IMR-90 (cell line): Measurements from ENCODE around the gene NT5C. TPM values are rescaled to one million over a fixed set of nuclear protein-coding genes. Genes with fewer than 3 reads are reported as not detected.

ENCODE experiments used
- ATAC-seq: fragments of 200-7000 bp; cut with Tn5 transposase; 2 replicates; pipeline ENCODE4 v1.9.1; 2020; ENCODE audit warnings: low read depth, mild to moderate bottlenecking, moderate library complexity
- BruUV-seq: library from RNA; stranded (reverse); fragments of 400-500 nt; replicated peaks from 2 replicates; lab custom pipeline; 2021; lab: Mats Ljungman, UMichigan
- CTCF ChIA-PET: fragments of 300-600 bp; formaldehyde crosslinking; extraction: SDS; loops from one replicate; lab custom pipeline; 2021; ENCODE audit warnings: antibody characterized with exemption; lab: Yijun Ruan, JAX
- POLR2A ChIA-PET: fragments of 300-600 bp; sonication (Branson Sonifier 250); formaldehyde crosslinking; loops from one replicate; lab custom pipeline; 2022; ENCODE audit warnings: antibody characterized with exemption; ENCODE audit not compliant: unreplicated experiment; lab: Charles Lee
- DNase-seq: peaks from one replicate; pipeline ENCODE4 v3.0.0; 2013
- H2AFZ ChIP-seq: replicated peaks from 2 replicates; pipeline ENCODE3; 2013; ENCODE audit warnings: low read length, mild to moderate bottlenecking; ENCODE audit not compliant: poor library complexity
- H2AK5ac ChIP-seq: 2 replicates; pipeline ENCODE4 v1.6.1; 2013; ENCODE audit warnings: low read depth, low read length, inconsistent platforms
- H2AK9ac ChIP-seq: replicated peaks from 2 replicates; pipeline ENCODE3; 2013; ENCODE audit warnings: mild to moderate bottlenecking, low read depth, low read length, moderate library complexity; ENCODE audit not compliant: poor library complexity
- H2BK120ac ChIP-seq: 2 replicates; pipeline ENCODE4 v1.6.1; 2013; ENCODE audit warnings: low read depth, low read length, inconsistent platforms
- H2BK15ac ChIP-seq: 3 replicates; pipeline ENCODE4 v1.6.1; 2013; ENCODE audit warnings: low read depth, low read length, inconsistent platforms
- H2BK20ac ChIP-seq: 2 replicates; pipeline ENCODE4 v1.6.1; 2013; ENCODE audit warnings: low read depth, mild to moderate bottlenecking, inconsistent platforms, low read length, moderate library complexity
- H2BK5ac ChIP-seq: 2 replicates; pipeline ENCODE4 v1.6.1; 2013; ENCODE audit warnings: mild to moderate bottlenecking, low read depth, low read length, inconsistent platforms; ENCODE audit not compliant: poor library complexity, severe bottlenecking
- H3K14ac ChIP-seq: replicated peaks from 2 replicates; pipeline ENCODE4 v1.6.1; 2013; ENCODE audit warnings: low read depth, low read length, inconsistent platforms
- H3K18ac ChIP-seq: 2 replicates; pipeline ENCODE4 v1.6.1; 2013; ENCODE audit warnings: low read depth, low read length, control low read depth
- H3K23ac ChIP-seq: 2 replicates; pipeline ENCODE4 v1.6.1; 2013; ENCODE audit warnings: low read depth, low read length, inconsistent platforms
- H3K27ac ChIP-seq: 2 replicates; pipeline ENCODE4 v1.5.1; 2013; ENCODE audit warnings: mild to moderate bottlenecking, control low read depth, low read length; ENCODE audit not compliant: insufficient read depth
- H3K27me3 ChIP-seq: 2 replicates; pipeline ENCODE4 v1.6.1; 2013; ENCODE audit warnings: low read length; ENCODE audit not compliant: control insufficient read depth, insufficient read depth
- H3K36me3 ChIP-seq: 2 replicates; pipeline ENCODE4 v1.6.1; 2013; ENCODE audit warnings: low read length, mixed read lengths; ENCODE audit not compliant: control insufficient read depth, insufficient read depth
- H3K4ac ChIP-seq: 2 replicates; pipeline ENCODE4 v1.6.1; 2013; ENCODE audit warnings: low read depth, low read length, inconsistent platforms
- H3K4me1 ChIP-seq: 2 replicates; pipeline ENCODE4 v1.6.1; 2013; ENCODE audit warnings: low read length, mixed read lengths; ENCODE audit not compliant: control insufficient read depth, insufficient read depth
- H3K4me2 ChIP-seq: 2 replicates; pipeline ENCODE4 v1.6.1; 2013; ENCODE audit warnings: low read depth, mild to moderate bottlenecking, control low read depth, low read length, moderate library complexity
- H3K4me3 ChIP-seq: 2 replicates; pipeline ENCODE4 v1.5.1; 2013; ENCODE audit warnings: low read depth, mild to moderate bottlenecking, control low read depth, low read length, moderate library complexity; ENCODE audit not compliant: insufficient read depth
- H3K56ac ChIP-seq: 2 replicates; pipeline ENCODE4 v1.6.1; 2013; ENCODE audit warnings: low read length, inconsistent platforms; ENCODE audit not compliant: insufficient read depth; ENCODE audit errors: extremely low read depth
- H3K79me1 ChIP-seq, 2 experiments: 2 replicates each; pipeline ENCODE4 v1.6.1; 2013; ENCODE audit warnings: low read length in 2 of 2, inconsistent platforms in 1 of 2, low read depth in 1 of 2
- H3K9ac ChIP-seq: 2 replicates; pipeline ENCODE4 v1.6.1; 2013; ENCODE audit warnings: low read depth, low read length, control low read depth
- H3K9me1 ChIP-seq: 2 replicates; pipeline ENCODE4 v1.6.1; 2013; ENCODE audit warnings: low read length, inconsistent platforms; ENCODE audit not compliant: insufficient read depth
- H3K9me3 ChIP-seq: 2 replicates; pipeline ENCODE4 v1.6.1; 2013; ENCODE audit warnings: low read length; ENCODE audit not compliant: control insufficient read depth, insufficient read depth
- H4K20me1 ChIP-seq: 2 replicates; pipeline ENCODE4 v1.6.1; 2013; ENCODE audit warnings: low read length, inconsistent platforms; ENCODE audit not compliant: insufficient read depth
- H4K5ac ChIP-seq: 2 replicates; pipeline ENCODE4 v1.6.1; 2013; ENCODE audit warnings: mild to moderate bottlenecking, low read depth, low read length, control low read depth
- H4K8ac ChIP-seq, 2 experiments: 2 replicates each; pipeline ENCODE4 v1.6.1; 2013; ENCODE audit warnings: low read depth in 2 of 2, low read length in 2 of 2, control low read depth in 1 of 2, inconsistent platforms in 1 of 2
- H4K91ac ChIP-seq: 2 replicates; pipeline ENCODE4 v1.6.1; 2013; ENCODE audit warnings: low read depth, low read length, inconsistent platforms; ENCODE audit not compliant: insufficient read depth
- FOS ChIP-seq: fragments of 150-350 bp; IDR thresholded peaks from 2 replicates; pipeline ENCODE4 v1.6.1; 2016; ENCODE audit warnings: low read depth, low read length
- MXI1 ChIP-seq: IDR thresholded peaks from 2 replicates; pipeline ENCODE4 v1.6.1; 2012; ENCODE audit warnings: low read depth, mild to moderate bottlenecking, low read length, moderate library complexity, borderline replicate concordance
- NFE2L2 ChIP-seq: fragments of 150-350 bp; IDR thresholded peaks from 2 replicates; pipeline ENCODE4 v1.6.1; 2016; ENCODE audit warnings: low read depth, mild to moderate bottlenecking, low read length
- WGBS, 2 experiments: methylation state at CpG; one replicate each; pipeline versions ENCODE4 v1.1.5 to v1.1.7; 2013; ENCODE audit warnings: missing lambda C conversion rate in 2 of 2; ENCODE audit not compliant: insufficient read length in 1 of 2; ENCODE audit errors: extremely low coverage in 2 of 2; 5-methylcytosine and 5-hydroxymethylcytosine counted together
- dilution Hi-C: fragments of 300-500 bp; cut with HindIII; formaldehyde crosslinking; loops from one replicate; pipeline ENCODE4 v1.14.3; 2018; ENCODE audit warnings: low sequenced_read_pairs; ENCODE audit not compliant: unreplicated experiment
- in situ Hi-C: fragments of 300-500 bp; cut with MboI; formaldehyde crosslinking; loops from 3 replicates; pipeline ENCODE4 v1.14.3; 2019; ENCODE audit warnings: low sequenced_read_pairs, inconsistent platforms, mixed read lengths
- intact Hi-C: fragments of 100-400 bp; cut with micrococcal nuclease; formaldehyde crosslinking; loops from 2 replicates; pipeline ENCODE4 v1.10.0; 2022
- polyA plus RNA-seq, 3 experiments: library from polyadenylated mRNA; depleted of rRNA; stranded (reverse); fragments of >200 nt; gene quantifications; 2 replicates each; pipeline ENCODE4 v1.2.3, GENCODE V29; 2012; ENCODE audit warnings: low replicate concordance in 1 of 3
- total RNA-seq: library from RNA; depleted of rRNA; stranded (reverse); fragments of >200 nt; gene quantifications from 2 replicates; pipeline ENCODE4 v1.2.3, GENCODE V29; 2012

The NT5C gene
- total and polyA plus RNA-seq, 2 of the 4 experiments (the other 2 are of a cell fraction): 24.0 to 44.6 TPM

DNA sequence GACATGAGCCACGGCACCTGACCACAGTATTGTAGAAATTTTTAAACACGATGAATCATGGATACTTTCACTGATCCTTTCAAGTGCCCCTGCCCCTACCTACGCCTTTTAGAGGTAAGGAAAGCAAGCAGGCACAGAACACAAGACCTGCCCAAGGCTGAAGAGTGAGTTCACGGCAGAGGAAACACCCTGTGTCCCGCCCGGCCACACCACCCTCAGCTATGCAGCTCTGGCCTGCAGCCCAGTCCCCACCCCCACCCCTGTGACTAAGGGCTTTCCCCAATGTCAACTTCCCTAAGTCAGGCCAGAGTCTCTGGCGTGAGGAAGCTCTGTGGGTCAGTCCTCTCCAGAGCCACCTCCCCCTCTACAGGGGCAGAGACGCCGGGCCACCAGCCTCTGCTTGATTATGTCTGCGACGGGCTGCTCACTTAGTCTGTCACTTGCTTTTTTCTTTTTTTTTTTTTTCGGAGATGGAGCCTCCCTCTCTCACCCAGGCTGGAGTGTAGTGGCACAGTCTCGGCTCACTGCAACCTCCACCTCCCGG lies 35.4 kb downstream of the NT5C start:
- no peaks in the 10 kb centered on the region; the same call in none of the 2 replicates for H4K20me1 ChIP-seq
- H3K4me3 ChIP-seq: no peak overlapping the region
- H3K23ac ChIP-seq: no peak overlapping the region
- peaks cover 12% of the 10 kb centered on the region for H3K9me1 ChIP-seq
- H2BK120ac ChIP-seq: peak overlapping the region; percentile 59; the same call in 1 of the 2 replicates
- no peak overlapping the region for H3K56ac ChIP-seq
- peak overlapping the region; percentile 76 for H2BK20ac ChIP-seq
- no peak overlapping the region for H4K5ac ChIP-seq
- peak overlapping the region in 1 of 2 experiments; percentile 16; a peak in 1 of 4 replicates for H4K8ac ChIP-seq
- H3K27me3 ChIP-seq: no peaks in the 10 kb centered on the region
- 0% methylated on average over 1 of the region's 14 CpGs; no CpG with 5 or more reads in 1 of the 2 experiments for WGBS, 2 experiments
- H3K79me1 ChIP-seq: peaks cover 0 to 19% of the 10 kb centered on the region in 2 experiments; a peak in 1 of 4 replicates
- peak overlapping the region; percentile 32 for H2AK5ac ChIP-seq
- no peak overlapping the region for H3K18ac ChIP-seq
- H3K4ac ChIP-seq: peak overlapping the region; percentile 74; the same call in 1 of the 2 replicates
- ATAC-seq (peak; percentile 77), DNase-seq (peak; percentile 69)
- H2BK5ac ChIP-seq: no peak overlapping the region
- intact Hi-C loops (no loop called here), dilution Hi-C loops (no loop called here), in situ Hi-C loops (no loop called here)
- H3K14ac ChIP-seq: no peak overlapping the region
- peak overlapping the region; percentile 4; the same call in 1 of the 2 replicates for H3K4me2 ChIP-seq
- H3K27ac ChIP-seq: no peak overlapping the region
- H3K4me1 ChIP-seq: peaks cover 17% of the 10 kb centered on the region
- H2AK9ac ChIP-seq: no peak overlapping the region
- peaks cover 9% of the 10 kb centered on the region for H3K36me3 ChIP-seq
- H3K9me3 ChIP-seq: no peaks in the 10 kb centered on the region
- no peak overlapping the region for H2BK15ac ChIP-seq
- peak overlapping the region; percentile 8; the same call in 1 of the 2 replicates for H4K91ac ChIP-seq
- TF ChIP-seq NFE2L2: peak; percentile 67
- peak; percentile 35; the same call in 1 of the 2 replicates for TF ChIP-seq FOS
- no peak for TF ChIP-seq MXI1
- POLR2A ChIA-PET: no interaction called here
- BruUV-seq: no TSS peak
- CTCF ChIA-PET: interaction anchor here (1.0 kb wide), 2 partner anchors 18 to 37 kb away, joined by 3 read pairs; no protein-coding TSS in a partner anchor
- H3K9ac ChIP-seq: no peak overlapping the region
- peak overlapping the region; percentile 55 for H2AFZ ChIP-seq
